ENCODE measurements around the gene MMEL1. TPM values are rescaled to one million over a fixed set of nuclear protein-coding genes. Genes with fewer than 3 reads are reported as not detected.
A peak's percentile ranks its signal among the peaks of the same experiment; 100 is the strongest.

The MMEL1 gene
- total RNA-seq, 1 experiment from 2014 or later = not detected

- DNase-seq (ENCODE audit: low read depth) = peak; percentile 37
Measured at GRCh38 chr1:2544875-2545640, 87.8 kb downstream of the MMEL1 start.

GRCh38 chr1:2544093-2544874, 88.5 kb downstream of the MMEL1 start:
- DNase-seq (ENCODE audit: low read depth) = no peak

GRCh38 chr1:2543543-2544092, 89.2 kb downstream of the MMEL1 start:
- peak; percentile 38 for DNase-seq (ENCODE audit: low read depth)

- DNase-seq (ENCODE audit: low read depth) = no peak
Measured at GRCh38 chr1:2542246-2542915, 90.4 kb downstream of the MMEL1 start.

GRCh38 chr1:2541619-2542245, 91.1 kb downstream of the MMEL1 start:
- peak; percentile 49 for DNase-seq (ENCODE audit: low read depth)

GRCh38 chr1:2540816-2541492, 91.9 kb downstream of the MMEL1 start:
- no peak for DNase-seq (ENCODE audit: low read depth)

Other genes with a start within 250 kb of the MMEL1 start
- gene MORN1, start 241.5 kb downstream of the MMEL1 start, total RNA-seq (2014; rRNA removed; shearing (Covaris generic)) = 15.1 and 30.5 TPM in 2 replicates
- 140 and 195 TPM in 2 replicates for gene RER1, start 241.2 kb downstream of the MMEL1 start, total RNA-seq (2014; rRNA removed; shearing (Covaris generic))
- 33.4 and 36.3 TPM in 2 replicates for gene PEX10, start 220.5 kb downstream of the MMEL1 start, total RNA-seq (2014; rRNA removed; shearing (Covaris generic))
- 0.06 TPM in 1 of 2 replicates, not detected in the other for gene PLCH2, start 156.7 kb downstream of the MMEL1 start, total RNA-seq (2014; rRNA removed; shearing (Covaris generic))
- 18.6 and 44.7 TPM in 2 replicates for gene PANK4, start 106.4 kb downstream of the MMEL1 start, total RNA-seq (2014; rRNA removed; shearing (Covaris generic))
- gene HES5, start 102.8 kb downstream of the MMEL1 start, total RNA-seq (2014; rRNA removed; shearing (Covaris generic)) = not detected in 2 replicates
- 9.0 and 12.1 TPM in 2 replicates for gene TNFRSF14, start 76.6 kb downstream of the MMEL1 start, total RNA-seq (2014; rRNA removed; shearing (Covaris generic))
- gene PRXL2B, start 46.2 kb downstream of the MMEL1 start, total RNA-seq (2014; rRNA removed; shearing (Covaris generic)) = 13.0 and 20.6 TPM in 2 replicates
- gene TTC34, start 168.7 kb upstream of the MMEL1 start, total RNA-seq (2014; rRNA removed; shearing (Covaris generic)) = not detected in 2 replicates

Data from Daoy (cell line).